Osteoblast (primary cell): ENCODE measurements around the gene SPHK1. TPM values are rescaled to one million over a fixed set of nuclear protein-coding genes. Genes with fewer than 3 reads are reported as not detected.
A peak's percentile ranks its signal among the peaks of the same experiment; 100 is the strongest.

Experiments
- DNase-seq: peaks from one replicate; pipeline ENCODE4 v3.0.0; 2011; ENCODE audit warnings: low spot score, mixed read lengths; ENCODE audit not compliant: insufficient read length; ENCODE audit errors: missing footprints
- H2AFZ ChIP-seq: 2 replicates; pipeline ENCODE4 v1.6.0; 2011; ENCODE audit warnings: mild to moderate bottlenecking, low read length
- H3K27ac ChIP-seq: 2 replicates; pipeline ENCODE4 v1.5.1; 2011; ENCODE audit warnings: mild to moderate bottlenecking, low read depth, low read length, moderate library complexity
- H3K27me3 ChIP-seq: 2 replicates; pipeline ENCODE4 v1.6.0; 2012; ENCODE audit warnings: mild to moderate bottlenecking, control low read depth, inconsistent platforms, low read length, moderate library complexity; ENCODE audit not compliant: insufficient read depth
- H3K36me3 ChIP-seq: 2 replicates; pipeline ENCODE4 v1.5.1; 2011; ENCODE audit warnings: mild to moderate bottlenecking, low read length, control low read depth, moderate library complexity; ENCODE audit not compliant: insufficient read depth
- H3K4me1 ChIP-seq: 2 replicates; pipeline ENCODE4 v1.5.1; 2011; ENCODE audit warnings: mild to moderate bottlenecking, low read length, control low read depth, moderate library complexity; ENCODE audit not compliant: insufficient read depth
- H3K4me2 ChIP-seq: 2 replicates; pipeline ENCODE4 v1.6.0; 2011; ENCODE audit warnings: mild to moderate bottlenecking, low read length; ENCODE audit not compliant: insufficient read depth
- H3K4me3 ChIP-seq: fragments of 200-600 bp; sonication (generic); 3 replicates; pipeline ENCODE4 v1.5.1; 2012; ENCODE audit warnings: mild to moderate bottlenecking, low read length, inconsistent platforms; ENCODE audit not compliant: insufficient read depth
- H3K79me2 ChIP-seq: 2 replicates; pipeline ENCODE4 v1.6.0; 2012; ENCODE audit warnings: mild to moderate bottlenecking, low read length, control low read depth, inconsistent platforms; ENCODE audit not compliant: insufficient read depth
- H3K9me3 ChIP-seq: 2 replicates; pipeline ENCODE4 v1.5.1; 2011; ENCODE audit warnings: low read depth, low read length, control low read depth
- H4K20me1 ChIP-seq: 2 replicates; pipeline ENCODE4 v1.6.0; 2012; ENCODE audit warnings: mild to moderate bottlenecking, low read length, control low read depth; ENCODE audit not compliant: insufficient read depth
- total RNA-seq: library from RNA; depleted of rRNA; stranded (reverse); fragments of >200 nt; gene quantifications from 2 replicates; pipeline ENCODE4 v1.2.3, GENCODE V29; 2012
- TF ChIP-seq, protein P1 (sequence below): IDR thresholded peaks from 2 replicates; pipeline ENCODE4 v1.5.1; 2011; ENCODE audit warnings: mild to moderate bottlenecking, low read depth, low read length, moderate library complexity; ENCODE audit errors: extremely low read depth

The SPHK1 gene, protein sequence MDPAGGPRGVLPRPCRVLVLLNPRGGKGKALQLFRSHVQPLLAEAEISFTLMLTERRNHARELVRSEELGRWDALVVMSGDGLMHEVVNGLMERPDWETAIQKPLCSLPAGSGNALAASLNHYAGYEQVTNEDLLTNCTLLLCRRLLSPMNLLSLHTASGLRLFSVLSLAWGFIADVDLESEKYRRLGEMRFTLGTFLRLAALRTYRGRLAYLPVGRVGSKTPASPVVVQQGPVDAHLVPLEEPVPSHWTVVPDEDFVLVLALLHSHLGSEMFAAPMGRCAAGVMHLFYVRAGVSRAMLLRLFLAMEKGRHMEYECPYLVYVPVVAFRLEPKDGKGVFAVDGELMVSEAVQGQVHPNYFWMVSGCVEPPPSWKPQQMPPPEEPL
- 112 and 142 TPM in 2 replicates for total RNA-seq

DNA sequence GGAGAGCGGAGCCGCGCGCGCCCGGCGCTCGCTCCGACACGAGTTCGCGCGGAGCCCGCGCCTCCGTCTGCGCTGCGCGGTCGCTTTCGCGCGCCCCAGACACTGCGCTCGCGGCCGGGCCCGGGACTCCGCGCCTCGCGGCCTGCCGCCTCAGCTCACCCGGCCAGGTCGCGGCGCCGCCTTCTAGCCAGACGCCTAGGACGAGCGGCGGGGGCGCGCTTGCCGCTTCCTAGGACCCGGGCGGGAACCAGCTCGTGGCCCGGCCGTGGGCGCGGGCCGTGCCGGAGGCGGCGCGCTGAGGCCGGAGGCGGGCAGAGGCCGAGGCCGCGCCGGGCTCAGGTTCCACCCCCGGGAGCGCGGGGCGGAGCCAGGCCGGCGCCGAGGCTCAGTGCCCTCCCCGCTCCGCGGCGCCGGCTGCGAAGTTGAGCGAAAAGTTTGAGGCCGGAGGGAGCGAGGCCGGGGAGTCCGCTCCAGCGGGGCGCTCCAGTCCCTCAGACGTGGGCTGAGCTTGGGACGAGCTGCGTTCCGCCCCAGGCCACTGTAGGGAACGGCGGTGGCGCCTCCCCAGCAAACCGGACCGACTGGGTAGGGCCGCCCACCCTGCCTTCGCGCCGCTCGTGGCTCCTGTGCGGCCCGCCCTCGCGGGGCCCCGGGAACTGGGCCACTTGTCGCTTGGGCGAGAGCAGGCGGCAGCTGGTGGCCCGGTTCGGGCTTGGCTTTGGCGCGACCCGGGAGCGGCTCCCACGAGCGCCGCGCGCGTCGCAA lies at the start of gene SPHK1:
Gene SPHK1 (plus strand): TSS at position 388 of the 765 bp plus-strand sequence. CDS start 1,036 bp downstream, outside the sequence.
- no peaks in the 10 kb centered on the region for H3K27me3 ChIP-seq
- H3K27ac ChIP-seq = peak within 1 kb of the TSS; percentile 97
- peak; percentile 99 for DNase-seq

DNA sequence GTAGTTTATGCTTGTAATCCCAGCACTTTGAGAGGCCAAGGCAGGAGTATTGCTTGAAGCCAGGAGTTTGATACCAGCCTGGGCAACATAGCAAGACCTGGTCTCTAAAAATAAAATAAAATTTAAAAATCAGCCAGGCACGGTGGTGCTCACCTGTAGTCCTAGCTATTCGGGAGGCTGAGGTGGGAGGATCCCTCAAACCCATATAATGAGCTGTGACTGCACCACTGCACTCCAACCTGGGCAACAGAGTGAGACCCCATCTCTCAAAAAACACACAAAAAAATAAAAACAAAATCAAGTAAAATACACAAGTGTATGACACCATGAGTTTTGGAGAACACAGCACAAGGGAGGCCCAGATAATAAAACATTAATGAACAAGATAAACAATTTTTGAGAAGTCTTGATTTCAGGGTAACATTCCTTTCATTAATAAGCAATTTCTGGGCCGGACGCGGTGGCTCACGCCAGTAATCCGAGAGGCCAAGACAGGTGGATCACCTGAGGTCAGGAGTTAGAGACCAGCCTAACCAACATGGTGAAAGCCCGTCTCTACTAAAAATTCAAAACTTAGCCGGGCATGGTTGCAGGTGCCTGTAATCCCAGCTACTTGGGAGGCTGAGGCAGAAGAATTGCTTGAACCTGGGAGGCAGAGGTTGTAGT lies 48.6 kb upstream of the SPHK1 start:
- peaks cover 51% of the 10 kb centered on the region for H3K79me2 ChIP-seq
- H3K27ac ChIP-seq = no peak overlapping the region
- H3K27me3 ChIP-seq = no peaks in the 10 kb centered on the region

More for the DNA sequence above, at the start of gene SPHK1:
- H3K4me3 ChIP-seq = peak within 1 kb of the TSS; percentile 90
- TF ChIP-seq, protein P1, sequence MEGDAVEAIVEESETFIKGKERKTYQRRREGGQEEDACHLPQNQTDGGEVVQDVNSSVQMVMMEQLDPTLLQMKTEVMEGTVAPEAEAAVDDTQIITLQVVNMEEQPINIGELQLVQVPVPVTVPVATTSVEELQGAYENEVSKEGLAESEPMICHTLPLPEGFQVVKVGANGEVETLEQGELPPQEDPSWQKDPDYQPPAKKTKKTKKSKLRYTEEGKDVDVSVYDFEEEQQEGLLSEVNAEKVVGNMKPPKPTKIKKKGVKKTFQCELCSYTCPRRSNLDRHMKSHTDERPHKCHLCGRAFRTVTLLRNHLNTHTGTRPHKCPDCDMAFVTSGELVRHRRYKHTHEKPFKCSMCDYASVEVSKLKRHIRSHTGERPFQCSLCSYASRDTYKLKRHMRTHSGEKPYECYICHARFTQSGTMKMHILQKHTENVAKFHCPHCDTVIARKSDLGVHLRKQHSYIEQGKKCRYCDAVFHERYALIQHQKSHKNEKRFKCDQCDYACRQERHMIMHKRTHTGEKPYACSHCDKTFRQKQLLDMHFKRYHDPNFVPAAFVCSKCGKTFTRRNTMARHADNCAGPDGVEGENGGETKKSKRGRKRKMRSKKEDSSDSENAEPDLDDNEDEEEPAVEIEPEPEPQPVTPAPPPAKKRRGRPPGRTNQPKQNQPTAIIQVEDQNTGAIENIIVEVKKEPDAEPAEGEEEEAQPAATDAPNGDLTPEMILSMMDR = no peak
- peaks cover 30% of the 10 kb centered on the region for H4K20me1 ChIP-seq
- peaks cover 21% of the 10 kb centered on the region for H3K36me3 ChIP-seq
- peak within 1 kb of the TSS; percentile 88 for H3K4me2 ChIP-seq
- H3K4me1 ChIP-seq = peaks cover 35% of the 10 kb centered on the region
- H3K9me3 ChIP-seq = no peaks in the 10 kb centered on the region
- peak within 1 kb of the TSS; percentile 56 for H2AFZ ChIP-seq
- peaks cover 36% of the 10 kb centered on the region for H3K79me2 ChIP-seq

DNA sequence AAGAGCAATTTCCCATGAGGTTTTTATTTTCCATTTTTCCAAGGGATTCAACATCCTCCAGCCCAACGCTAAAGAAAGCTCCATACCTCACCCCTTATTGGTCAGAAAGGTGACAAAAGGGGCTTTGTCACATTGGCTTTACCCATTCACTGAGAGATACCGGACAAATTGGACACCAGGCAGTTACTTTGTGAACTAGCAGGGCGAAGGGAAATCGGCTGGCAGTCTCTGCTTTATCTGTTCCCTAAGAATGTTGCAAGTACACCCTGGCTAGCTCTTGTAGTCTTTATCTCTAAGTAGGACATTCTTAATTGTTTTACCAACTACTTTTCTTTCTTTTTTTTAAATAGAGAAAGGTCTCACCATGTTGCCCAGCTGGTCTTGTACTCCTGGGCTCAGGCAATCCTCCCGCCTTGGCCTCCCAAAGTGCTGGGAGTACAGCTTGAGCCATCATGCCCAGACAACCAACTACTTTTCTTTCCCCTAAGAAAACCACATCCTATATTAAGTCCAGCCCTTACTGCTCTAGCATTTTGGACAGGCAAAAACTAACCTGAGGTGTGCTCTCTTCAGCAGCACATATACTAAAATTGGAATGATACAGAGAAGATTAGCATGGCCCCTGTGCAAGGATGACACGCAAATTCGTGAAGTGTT lies 47.5 kb upstream of the SPHK1 start:
- Histone ChIP-seq H3K36me3 (peaks cover 12% of the 10 kb centered on the region), H3K4me3 (no peak overlapping the region), H3K9me3 (no peaks in the 10 kb centered on the region), H3K27me3 (no peaks in the 10 kb centered on the region), H3K79me2 (peaks cover 52% of the 10 kb centered on the region), H2AFZ (no peak overlapping the region), H3K27ac (no peak overlapping the region), H3K4me1 (peaks cover 10% of the 10 kb centered on the region), H4K20me1 (peaks cover 11% of the 10 kb centered on the region), H3K4me2 (no peak overlapping the region)
- TF ChIP-seq, protein P1 = no peak
- peak; percentile 43 for DNase-seq

More for the DNA sequence above, 48.6 kb upstream of the SPHK1 start:
- TF ChIP-seq, protein P1 = no peak
- no peak overlapping the region for H2AFZ ChIP-seq
- peaks cover 10% of the 10 kb centered on the region for H3K4me1 ChIP-seq
- H3K4me3 ChIP-seq = no peak overlapping the region
- H3K36me3 ChIP-seq = peaks cover 15% of the 10 kb centered on the region
- H3K9me3 ChIP-seq = no peaks in the 10 kb centered on the region
- no peak for DNase-seq
- peaks cover 11% of the 10 kb centered on the region for H4K20me1 ChIP-seq
- no peak overlapping the region for H3K4me2 ChIP-seq
